HG03025 (cell line): Measurements from ENCODE around the gene USP17L26.
"Not testable (repeated sequence)": the region's sequence is repeated elsewhere in the genome, so short reads cannot be mapped to it uniquely, and the experiment has no call there.

Experiments
- ATAC-seq: cut with Tn5 transposase; IDR thresholded peaks from one replicate; pipeline ENCODE4 v1.9.1; 2021; ENCODE audit warnings: mild to moderate bottlenecking, moderate library complexity; ENCODE audit not compliant: unreplicated experiment, low FRiP score

Gene USP17L26, protein sequence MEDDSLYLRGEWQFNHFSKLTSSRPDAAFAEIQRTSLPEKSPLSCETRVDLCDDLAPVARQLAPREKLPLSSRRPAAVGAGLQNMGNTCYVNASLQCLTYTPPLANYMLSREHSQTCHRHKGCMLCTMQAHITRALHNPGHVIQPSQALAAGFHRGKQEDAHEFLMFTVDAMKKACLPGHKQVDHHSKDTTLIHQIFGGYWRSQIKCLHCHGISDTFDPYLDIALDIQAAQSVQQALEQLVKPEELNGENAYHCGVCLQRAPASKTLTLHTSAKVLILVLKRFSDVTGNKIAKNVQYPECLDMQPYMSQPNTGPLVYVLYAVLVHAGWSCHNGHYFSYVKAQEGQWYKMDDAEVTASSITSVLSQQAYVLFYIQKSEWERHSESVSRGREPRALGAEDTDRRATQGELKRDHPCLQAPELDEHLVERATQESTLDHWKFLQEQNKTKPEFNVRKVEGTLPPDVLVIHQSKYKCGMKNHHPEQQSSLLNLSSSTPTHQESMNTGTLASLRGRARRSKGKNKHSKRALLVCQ

DNA sequence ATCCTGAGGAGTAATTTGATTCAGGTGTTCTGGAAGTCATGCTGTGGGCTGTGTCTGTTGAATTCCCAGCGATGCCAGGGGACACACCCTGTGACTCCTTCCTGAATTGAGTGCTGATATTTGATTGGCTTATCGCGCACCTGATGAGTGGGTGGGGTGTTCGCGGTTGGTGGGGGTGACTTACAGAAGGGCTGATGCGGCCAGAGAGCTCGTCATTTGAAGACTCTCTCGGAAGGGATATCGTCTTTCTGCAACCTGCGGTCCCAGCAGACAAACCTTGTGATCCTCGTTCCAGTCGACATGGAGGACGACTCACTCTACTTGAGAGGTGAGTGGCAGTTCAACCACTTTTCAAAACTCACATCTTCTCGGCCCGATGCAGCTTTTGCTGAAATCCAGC lies at the start of gene USP17L26:
USP17L26 (plus strand) TSS at position 301 of the 400 bp plus-strand sequence; CDS start at position 301, 0 bp downstream.
- ATAC-seq: not testable (repeated sequence)

DNA sequence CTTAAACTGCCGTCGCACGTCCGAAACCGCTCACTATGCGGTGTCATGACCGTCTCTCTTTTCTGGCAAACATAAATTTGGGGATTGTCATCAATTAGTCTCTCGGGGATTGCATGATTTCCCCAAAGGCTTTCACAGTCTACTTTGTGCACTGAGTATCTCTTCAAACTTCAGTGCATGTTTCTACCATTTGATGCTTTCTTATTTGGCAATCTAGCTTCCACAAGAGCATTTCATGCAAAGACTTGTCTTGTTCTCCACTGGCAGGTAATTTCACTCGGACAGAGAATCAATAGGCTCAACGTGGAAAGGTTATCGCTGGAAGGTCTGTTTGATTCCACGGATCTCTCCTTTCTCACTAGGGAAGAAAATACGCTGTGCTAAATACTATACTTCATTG lies 10.3 kb upstream of the USP17L26 start:
- ATAC-seq: not testable (repeated sequence)

- not testable (repeated sequence) for ATAC-seq
Measured at GRCh38 chr4:9324865-9325264, 9.6 kb upstream of the USP17L26 start, which contains the start of gene USP17L24. Gene USP17L24, plus strand, starts transcription at chr4:9325165. Its CDS starts 0 bp downstream, at chr4:9325165.

GRCh38 chr4:9329611-9330010 lies 4.8 kb upstream of the USP17L26 start, which contains the start of gene USP17L25:
Gene USP17L25, plus strand, starts transcription at chr4:9329911. Its CDS starts 0 bp downstream, at chr4:9329911.
- not testable (repeated sequence) for ATAC-seq

DNA sequence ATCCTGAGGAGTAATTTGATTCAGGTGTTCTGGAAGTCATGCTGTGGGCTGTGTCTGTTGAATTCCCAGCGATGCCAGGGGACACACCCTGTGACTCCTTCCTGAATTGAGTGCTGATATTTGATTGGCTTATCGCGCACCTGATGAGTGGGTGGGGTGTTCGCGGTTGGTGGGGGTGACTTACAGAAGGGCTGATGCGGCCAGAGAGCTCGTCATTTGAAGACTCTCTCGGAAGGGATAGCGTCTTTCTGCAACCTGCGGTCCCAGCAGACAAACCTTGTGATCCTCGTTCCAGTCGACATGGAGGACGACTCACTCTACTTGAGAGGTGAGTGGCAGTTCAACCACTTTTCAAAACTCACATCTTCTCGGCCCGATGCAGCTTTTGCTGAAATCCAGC lies 4.6 kb downstream of the USP17L26 start, which contains the start of gene USP17L5:
USP17L5 (plus strand) TSS at position 301 of the 400 bp plus-strand sequence; CDS start at position 301, 0 bp downstream.
- not testable (repeated sequence) for ATAC-seq

DNA sequence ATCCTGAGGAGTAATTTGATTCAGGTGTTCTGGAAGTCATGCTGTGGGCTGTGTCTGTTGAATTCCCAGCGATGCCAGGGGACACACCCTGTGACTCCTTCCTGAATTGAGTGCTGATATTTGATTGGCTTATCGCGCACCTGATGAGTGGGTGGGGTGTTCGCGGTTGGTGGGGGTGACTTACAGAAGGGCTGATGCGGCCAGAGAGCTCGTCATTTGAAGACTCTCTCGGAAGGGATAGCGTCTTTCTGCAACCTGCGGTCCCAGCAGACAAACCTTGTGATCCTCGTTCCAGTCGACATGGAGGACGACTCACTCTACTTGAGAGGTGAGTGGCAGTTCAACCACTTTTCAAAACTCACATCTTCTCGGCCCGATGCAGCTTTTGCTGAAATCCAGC lies 9.4 kb downstream of the USP17L26 start, which contains the start of gene USP17L27:
USP17L27 (plus strand) TSS at position 301 of the 400 bp plus-strand sequence; CDS start at position 301, 0 bp downstream.
- ATAC-seq: not testable (repeated sequence)

GRCh38 chr4:9348593-9348992 lies 14.1 kb downstream of the USP17L26 start, which contains the start of gene USP17L28:
Gene USP17L28, plus strand, starts transcription at chr4:9348893. Its CDS starts 0 bp downstream, at chr4:9348893.
- not testable (repeated sequence) for ATAC-seq

GRCh38 chr4:9350866-9351265 lies 16.4 kb downstream of the USP17L26 start:
- ATAC-seq: not testable (repeated sequence)

DNA sequence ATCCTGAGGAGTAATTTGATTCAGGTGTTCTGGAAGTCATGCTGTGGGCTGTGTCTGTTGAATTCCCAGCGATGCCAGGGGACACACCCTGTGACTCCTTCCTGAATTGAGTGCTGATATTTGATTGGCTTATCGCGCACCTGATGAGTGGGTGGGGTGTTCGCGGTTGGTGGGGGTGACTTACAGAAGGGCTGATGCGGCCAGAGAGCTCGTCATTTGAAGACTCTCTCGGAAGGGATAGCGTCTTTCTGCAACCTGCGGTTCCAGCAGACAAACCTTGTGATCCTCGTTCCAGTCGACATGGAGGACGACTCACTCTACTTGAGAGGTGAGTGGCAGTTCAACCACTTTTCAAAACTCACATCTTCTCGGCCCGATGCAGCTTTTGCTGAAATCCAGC lies 18.9 kb downstream of the USP17L26 start, which contains the start of gene USP17L29:
USP17L29 (plus strand) TSS at position 301 of the 400 bp plus-strand sequence; CDS start at position 301, 0 bp downstream.
- not testable (repeated sequence) for ATAC-seq

DNA sequence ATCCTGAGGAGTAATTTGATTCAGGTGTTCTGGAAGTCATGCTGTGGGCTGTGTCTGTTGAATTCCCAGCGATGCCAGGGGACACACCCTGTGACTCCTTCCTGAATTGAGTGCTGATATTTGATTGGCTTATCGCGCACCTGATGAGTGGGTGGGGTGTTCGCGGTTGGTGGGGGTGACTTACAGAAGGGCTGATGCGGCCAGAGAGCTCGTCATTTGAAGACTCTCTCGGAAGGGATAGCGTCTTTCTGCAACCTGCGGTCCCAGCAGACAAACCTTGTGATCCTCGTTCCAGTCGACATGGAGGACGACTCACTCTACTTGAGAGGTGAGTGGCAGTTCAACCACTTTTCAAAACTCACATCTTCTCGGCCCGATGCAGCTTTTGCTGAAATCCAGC lies 28.4 kb downstream of the USP17L26 start, which contains the start of gene USP17L30:
USP17L30 (plus strand) TSS at position 301 of the 400 bp plus-strand sequence; CDS start at position 301, 0 bp downstream.
- ATAC-seq: not testable (repeated sequence)

DNA sequence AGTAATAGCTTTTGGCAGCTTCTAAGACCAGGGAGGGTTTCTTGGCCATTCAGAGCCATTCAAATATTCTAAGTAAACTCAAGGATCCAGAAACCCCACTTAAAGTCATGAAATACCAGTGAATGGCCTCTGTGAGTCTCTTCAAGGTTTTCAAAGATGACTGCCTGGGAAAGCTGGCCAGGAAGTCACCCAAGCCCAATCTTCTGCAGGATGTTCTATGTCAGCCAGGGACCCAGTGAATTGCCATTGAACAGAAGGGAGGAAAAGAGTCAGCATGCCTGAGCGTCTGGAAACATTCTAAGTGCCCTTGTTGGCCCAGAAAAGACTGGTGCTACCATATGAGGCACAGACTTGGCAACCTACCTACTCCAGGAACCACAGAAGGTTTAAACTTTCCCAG lies 45.4 kb downstream of the USP17L26 start:
- not testable (repeated sequence) for ATAC-seq

DNA sequence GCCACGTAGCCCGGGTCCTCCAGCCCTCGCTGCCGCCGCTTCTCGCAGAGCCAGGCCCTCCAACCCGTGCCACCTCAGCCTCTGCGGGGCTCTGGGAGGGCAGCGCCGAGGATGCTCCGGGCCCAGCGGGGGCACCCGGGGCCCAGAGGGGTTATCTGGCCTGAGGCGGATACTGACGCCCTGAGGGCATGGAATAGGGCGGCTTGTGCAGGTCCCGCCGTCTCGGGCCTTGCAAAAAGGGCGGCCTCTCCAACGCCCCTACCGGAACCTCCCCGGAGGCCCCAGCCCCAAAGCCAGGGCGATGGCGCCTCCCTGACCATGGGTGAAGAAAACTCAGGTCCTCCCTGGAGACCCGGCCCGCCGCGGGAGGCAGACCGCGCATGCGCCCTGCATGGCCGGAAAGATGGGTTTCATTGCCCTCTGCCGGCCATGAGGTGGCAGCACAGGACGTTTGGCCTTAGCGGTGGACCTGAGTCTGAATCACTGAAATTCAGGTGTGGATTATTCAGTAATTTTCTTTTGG lies 46.6 kb downstream of the USP17L26 start:
- ATAC-seq: not testable (repeated sequence)

- no peak for ATAC-seq
Measured at GRCh38 chr4:9384126-9384525, 49.7 kb downstream of the USP17L26 start.
